H1 (cell line): Measurements from ENCODE around the gene PCDHA12. TPM values are rescaled to one million over a fixed set of nuclear protein-coding genes. Genes with fewer than 3 reads are reported as not detected.

ENCODE experiments used
- CTCF ChIA-PET: fragments of 300-600 bp; sonication (Branson Sonifier 250); formaldehyde crosslinking; loops from one replicate; lab custom pipeline; 2021; ENCODE audit not compliant: partially characterized antibody; lab: Charles Lee
- POLR2A ChIA-PET: fragments of 300-600 bp; sonication (Branson Sonifier 250); formaldehyde crosslinking; loops from one replicate; lab custom pipeline; 2021; ENCODE audit warnings: inconsistent platforms; ENCODE audit not compliant: partially characterized antibody; lab: Charles Lee
- DNase-seq, 2 experiments: peaks; one replicate each; pipeline versions ENCODE4 v3.0.0 to v3.0.0-alpha.2; 2010 to 2022; ENCODE audit warnings: low spot score in 2 of 2, low read depth in 1 of 2, mixed read lengths in 1 of 2
- FAIRE-seq: peaks from 2 replicates; lab custom pipeline; 2011; peaks lifted over from hg19 to GRCh38; lab: Jason Lieb, UNC
- H2AFZ ChIP-seq: 2 replicates; pipeline ENCODE4 v1.8.1; 2012; ENCODE audit warnings: low read length, inconsistent platforms
- H2AK5ac ChIP-seq: 2 replicates; pipeline ENCODE4 v1.6.1; 2013; ENCODE audit warnings: low read depth, low read length
- H2BK120ac ChIP-seq: replicated peaks from 2 replicates; pipeline ENCODE3; 2013; ENCODE audit warnings: low read depth, low read length, inconsistent platforms
- H2BK12ac ChIP-seq: 2 replicates; pipeline ENCODE4 v1.6.1; 2013; ENCODE audit warnings: low read depth, low read length
- H2BK15ac ChIP-seq: 2 replicates; pipeline ENCODE4 v1.6.1; 2013; ENCODE audit warnings: low read length
- H2BK20ac ChIP-seq: 2 replicates; pipeline ENCODE4 v1.6.1; 2013; ENCODE audit warnings: low read length
- H2BK5ac ChIP-seq: 2 replicates; pipeline ENCODE4 v1.6.1; 2013; ENCODE audit warnings: low read depth, low read length
- H3K14ac ChIP-seq: 2 replicates; pipeline ENCODE4 v1.6.1; 2013; ENCODE audit warnings: inconsistent platforms; ENCODE audit not compliant: insufficient read length
- H3K18ac ChIP-seq: 2 replicates; pipeline ENCODE4 v1.6.1; 2013; ENCODE audit warnings: low read length; ENCODE audit errors: extremely low read depth
- H3K23ac ChIP-seq: 2 replicates; pipeline ENCODE4 v1.6.1; 2013; ENCODE audit warnings: inconsistent platforms; ENCODE audit not compliant: insufficient read length
- H3K23me2 ChIP-seq: 2 replicates; pipeline ENCODE4 v1.6.1; 2013; ENCODE audit warnings: low read depth, low read length
- H3K27ac ChIP-seq: 2 replicates; pipeline ENCODE4 v1.6.1; 2011; ENCODE audit warnings: low read depth, low read length, inconsistent platforms
- H3K27me3 ChIP-seq, 4 experiments: replicated peaks in 1 of 4; 1 replicate in 1 of 4; 2 replicates in 3 of 4; pipeline versions ENCODE4 v1.6.1 to v1.8.1; 2011 to 2013; ENCODE audit warnings: low read length in 3 of 4, mild to moderate bottlenecking in 3 of 4, inconsistent platforms in 2 of 4, mixed read lengths in 2 of 4, moderate library complexity in 1 of 4; ENCODE audit not compliant: control insufficient read depth in 3 of 4, insufficient read depth in 3 of 4; ENCODE audit errors: extremely low read depth in 1 of 4
- H3K36me3 ChIP-seq, 4 experiments: 2 replicates each; pipeline versions ENCODE4 v1.6.1 to v1.8.1; 2011 to 2013; ENCODE audit warnings: mild to moderate bottlenecking in 4 of 4, low read length in 3 of 4, moderate library complexity in 2 of 4, control low read depth in 1 of 4, inconsistent platforms in 1 of 4; ENCODE audit not compliant: insufficient read depth in 4 of 4, control insufficient read depth in 2 of 4
- H3K4ac ChIP-seq: replicated peaks from 2 replicates; pipeline ENCODE3; 2013; ENCODE audit warnings: low read length, low read depth, mixed read lengths, inconsistent platforms; ENCODE audit not compliant: insufficient read length
- H3K4me1 ChIP-seq, 4 experiments: replicated peaks in 1 of 4; 1 replicate in 1 of 4; 2 replicates in 3 of 4; pipeline versions ENCODE4 v1.6.1 to v1.8.1; 2011 to 2013; ENCODE audit warnings: low read length in 3 of 4, inconsistent platforms in 2 of 4, mixed read lengths in 1 of 4; ENCODE audit not compliant: insufficient read depth in 4 of 4, control insufficient read depth in 3 of 4
- H3K4me2 ChIP-seq, 2 experiments: 2 replicates each; pipeline versions ENCODE4 v1.6.1 to v1.8.1; 2011 to 2013; ENCODE audit warnings: low read depth in 2 of 2, low read length in 2 of 2, control low read depth in 1 of 2, inconsistent platforms in 1 of 2, mild to moderate bottlenecking in 1 of 2; ENCODE audit not compliant: insufficient read depth in 1 of 2
- H3K4me3 ChIP-seq, 4 experiments: fragments of 200-600, 300-600 bp in 1 of 4; sonication (generic), shearing (Covaris generic), sonication (Bioruptor Twin) in 1 of 4; 2 replicates each; pipeline versions ENCODE4 v1.5.1 to v1.8.1; 2011 to 2016; ENCODE audit warnings: low read length in 4 of 4, low read depth in 3 of 4, control low read depth in 2 of 4, inconsistent platforms in 2 of 4, mild to moderate bottlenecking in 2 of 4, mixed read lengths in 1 of 4, moderate library complexity in 1 of 4; ENCODE audit not compliant: insufficient read depth in 2 of 4; ENCODE audit errors: extremely low read depth in 1 of 4
- H3K56ac ChIP-seq: replicated peaks from 2 replicates; pipeline ENCODE3; 2013; ENCODE audit warnings: low read depth, mild to moderate bottlenecking, mixed read lengths, low read length, inconsistent platforms; ENCODE audit not compliant: insufficient read length
- H3K79me1 ChIP-seq: 2 replicates; pipeline ENCODE4 v1.6.1; 2013; ENCODE audit warnings: low read depth, low read length, control low read depth
- H3K79me2 ChIP-seq, 2 experiments: 2 replicates each; pipeline versions ENCODE4 v1.6.1 to v1.8.1; 2012 to 2013; ENCODE audit warnings: low read length in 2 of 2, mild to moderate bottlenecking in 2 of 2, inconsistent platforms in 1 of 2; ENCODE audit not compliant: insufficient read depth in 2 of 2, control insufficient read depth in 1 of 2
- H3K9ac ChIP-seq, 4 experiments: replicated peaks in 1 of 4; 1 replicate in 1 of 4; 2 replicates in 3 of 4; pipeline versions ENCODE4 v1.6.1 to v1.8.1; 2011 to 2013; ENCODE audit warnings: low read depth in 3 of 4, low read length in 3 of 4, control low read depth in 2 of 4, mild to moderate bottlenecking in 2 of 4, moderate library complexity in 2 of 4, inconsistent platforms in 1 of 4; ENCODE audit errors: extremely low read depth in 1 of 4
- H3K9me3 ChIP-seq, 2 experiments: 2 replicates each; pipeline versions ENCODE4 v1.6.1 to v1.8.1; 2012 to 2013; ENCODE audit warnings: mild to moderate bottlenecking in 2 of 2, moderate library complexity in 2 of 2, control low read depth in 1 of 2, inconsistent platforms in 1 of 2, low read depth in 1 of 2, low read length in 1 of 2, mixed read lengths in 1 of 2; ENCODE audit not compliant: insufficient read depth in 2 of 2
- H4K20me1 ChIP-seq, 2 experiments: replicated peaks in 1 of 2; 2 replicates each; pipeline versions ENCODE3 to v1.8.1; 2011 to 2013; ENCODE audit warnings: inconsistent platforms in 2 of 2, low read length in 2 of 2, mild to moderate bottlenecking in 1 of 2; ENCODE audit not compliant: insufficient read depth in 2 of 2, control insufficient read depth in 1 of 2
- H4K5ac ChIP-seq: 2 replicates; pipeline ENCODE4 v1.6.1; 2013; ENCODE audit warnings: low read length, low read depth, mixed read lengths, inconsistent platforms; ENCODE audit not compliant: insufficient read length
- H4K8ac ChIP-seq: 2 replicates; pipeline ENCODE4 v1.8.0; 2013; ENCODE audit warnings: mild to moderate bottlenecking, moderate library complexity, low read length, inconsistent platforms; ENCODE audit not compliant: insufficient read depth; ENCODE audit errors: extremely low read depth
- H4K91ac ChIP-seq: replicated peaks from 2 replicates; pipeline ENCODE3; 2013; ENCODE audit warnings: low read length, mixed read lengths, inconsistent platforms; ENCODE audit not compliant: insufficient read length
- ASH2L ChIP-seq: fragments of 200-600, 300-600 bp; sonication (generic); IDR thresholded peaks from one replicate; pipeline ENCODE4 v1.7.1; 2017; ENCODE audit warnings: low read length
- CBX5 ChIP-seq: fragments of 300-800, 300-1000 bp; sonication (generic); IDR thresholded peaks from 2 replicates; pipeline ENCODE4 v1.7.1; 2016; ENCODE audit warnings: antibody characterized with exemption, low read length, low read depth
- CEBPB ChIP-seq: IDR thresholded peaks from 2 replicates; pipeline ENCODE4 v1.6.1; 2012; ENCODE audit warnings: low read depth, low read length
- CTCF ChIP-seq, 3 experiments: IDR thresholded peaks; 1 replicate in 2 of 3; 2 replicates in 1 of 3; pipeline versions ENCODE4 v1.5.1 to v1.6.1; 2011; ENCODE audit warnings: low read length in 3 of 3, mild to moderate bottlenecking in 3 of 3, inconsistent platforms in 2 of 3, low read depth in 1 of 3, moderate library complexity in 1 of 3; ENCODE audit not compliant: insufficient read depth in 1 of 3; ENCODE audit errors: control extremely low read depth in 1 of 3
- EGR1 ChIP-seq: IDR thresholded peaks from 2 replicates; pipeline ENCODE4 v1.6.1; 2011; ENCODE audit warnings: low read depth, low read length, borderline replicate concordance
- GTF2F1 ChIP-seq: IDR thresholded peaks from 2 replicates; pipeline ENCODE4 v1.6.1; 2012; ENCODE audit warnings: low read depth, low read length, improper control_type of control experiment, borderline replicate concordance
- KDM5A ChIP-seq: fragments of 200-600 bp; IDR thresholded peaks from 2 replicates; pipeline ENCODE4 v1.7.1; 2012; ENCODE audit warnings: mild to moderate bottlenecking, low read length, inconsistent platforms, mixed read lengths
- NANOG ChIP-seq: IDR thresholded peaks from 2 replicates; pipeline ENCODE4 v1.6.1; 2011; ENCODE audit warnings: low read length, low read depth, mild to moderate bottlenecking, inconsistent platforms; ENCODE audit not compliant: insufficient read depth, poor library complexity, severe bottlenecking
- NRF1 ChIP-seq: IDR thresholded peaks from 2 replicates; pipeline ENCODE4 v1.6.1; 2011; ENCODE audit warnings: mild to moderate bottlenecking, low read depth, low read length, improper control_type of control experiment
- RAD21 ChIP-seq, 2 experiments: IDR thresholded peaks in 1 of 2; conservative IDR thresholded peaks in 1 of 2; 2 replicates each; pipeline ENCODE4 v1.6.1; 2011; ENCODE audit warnings: low read depth in 2 of 2, low read length in 2 of 2, improper control_type of control experiment in 1 of 2, inconsistent platforms in 1 of 2, mild to moderate bottlenecking in 1 of 2, moderate library complexity in 1 of 2
- TCF12 ChIP-seq: IDR thresholded peaks from 2 replicates; pipeline ENCODE4 v1.6.1; 2011; ENCODE audit warnings: low read depth, mild to moderate bottlenecking, low read length
- WGBS, 2 experiments: shearing (Covaris generic) in 1 of 2; methylation state at CpG; one replicate each; pipeline versions ENCODE4 v1.1.6 to v1.1.7; 2013 to 2015; ENCODE audit warnings: low lambda C conversion rate in 2 of 2, mixed read lengths in 2 of 2, inconsistent platforms in 1 of 2, low coverage in 1 of 2, missing lambda C conversion rate in 1 of 2; ENCODE audit not compliant: insufficient replicate concordance in 2 of 2, insufficient coverage in 1 of 2, insufficient read length in 1 of 2; ENCODE audit errors: extremely low coverage in 1 of 2, missing lambda C conversion rate in 1 of 2; 5-methylcytosine and 5-hydroxymethylcytosine counted together
- polyA plus RNA-seq, 7 experiments: library from polyadenylated mRNA; depleted of rRNA in 3 of 7; stranded (reverse) in 5 of 7; unstranded in 2 of 7; fragments of >200 nt in 5 of 7; fragments of 200-250 nt in 2 of 7; gene quantifications; 1 replicate in 5 of 7; 2 replicates in 1 of 7; 4 replicates in 1 of 7; pipeline versions ENCODE4 v1.2.1 to v1.2.3, GENCODE V29; 2011 to 2013; ENCODE audit warnings: missing spikeins in 2 of 7, mixed read lengths in 2 of 7
- total RNA-seq: library from RNA; stranded (reverse); fragmentation: NEBNext Ultra II Directional; extraction: Animal tissue kit (Norgen Biotek cat#: 25700); gene quantifications from 2 replicates; pipeline ENCODE4 v1.2.1, GENCODE V29; 2021

The PCDHA12 gene
- total and polyA plus RNA-seq, 2 of the 8 experiments (the other 6 are each of a cell fraction or from before 2014, with no cell fraction given): 4.2 to 9.3 TPM

DNA sequence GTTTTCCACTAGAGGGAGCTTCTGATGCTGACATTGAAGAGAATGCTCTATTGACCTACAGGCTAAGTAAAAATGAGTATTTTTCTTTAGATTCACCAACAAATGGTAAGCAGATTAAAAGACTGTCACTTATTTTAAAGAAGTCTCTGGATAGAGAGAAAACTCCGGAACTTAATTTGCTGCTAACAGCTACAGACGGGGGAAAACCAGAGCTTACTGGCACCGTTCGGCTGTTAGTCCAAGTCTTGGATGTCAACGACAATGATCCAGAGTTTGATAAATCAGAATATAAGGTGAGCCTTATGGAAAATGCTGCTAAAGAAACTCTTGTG is 5.6 kb upstream of the PCDHA12 start:
- CTCF ChIA-PET: interaction anchor here (0.6 to 9.3 kb wide), 50 partner anchors 8 to 286 kb away, joined by 3 to 141 read pairs (median 5); partner anchors contain the start of genes PCDHA1, PCDHA10, PCDHA13 and PCDHA4
- Histone ChIP-seq H3K23me2 (no peaks in the 10 kb centered on the region), H3K9ac (no peak overlapping the region), H2BK12ac (no peak overlapping the region), H4K8ac (no peak overlapping the region), H2BK120ac (no peak overlapping the region), H4K5ac (no peak overlapping the region), H4K91ac (no peak overlapping the region), H3K79me2 (peaks cover 0 to 19% of the 10 kb centered on the region in 2 experiments; a peak in 2 of 4 replicates), H3K4me3 (peak overlapping the region; percentile 54 to 66 (median 58); a peak in 6 of 8 replicates), H2AFZ (no peak overlapping the region), H2BK20ac (no peak overlapping the region), H2BK5ac (no peak overlapping the region), H3K27me3 (no peaks in the 10 kb centered on the region), H3K23ac (no peak overlapping the region), H3K18ac (no peak overlapping the region), H2AK5ac (no peak overlapping the region), H3K27ac (no peak overlapping the region), H3K4me2 (peak overlapping the region; percentile 37 to 47; a peak in 3 of 4 replicates), H3K4me1 (no peaks in the 10 kb centered on the region; a peak in 2 of 7 replicates), H3K79me1 (no peaks in the 10 kb centered on the region), H3K4ac (no peak overlapping the region), H2BK15ac (no peak overlapping the region), H3K56ac (no peak overlapping the region), H3K14ac (no peak overlapping the region), H4K20me1 (no peaks in the 10 kb centered on the region), H3K9me3 (peaks cover 0 to 13% of the 10 kb centered on the region in 2 experiments; a peak in 1 of 4 replicates), H3K36me3 (peaks cover 0 to 15% (median 0%) of the 10 kb centered on the region in 4 experiments; a peak in 3 of 8 replicates)
- DNase-seq: no peak
- 88% methylated on average over 5 of the region's 5 CpGs; no CpG with 5 or more reads in 1 of the 2 experiments for WGBS, 2 experiments
- FAIRE-seq: no peak
- POLR2A ChIA-PET: interaction anchor here (0.6 to 2.4 kb wide), 13 partner anchors 9 to 225 kb away, joined by 3 to 14 read pairs (median 6); partner anchors contain the start of genes PCDHA10, PCDHA6, PCDHB1 and PCDHB2
- TF ChIP-seq ASH2L (no peak), RAD21 (IDR thresholded peaks at IDR 0.05 in 1 of 2, conservative IDR thresholded peaks at IDR 0.05 in 1 of 2; ENCODE audit: low read depth in 2 of 2, low read length in 2 of 2) (0 out of 4 replicates have a peak, but pooled peaks of 1 of the 2 experiments have one; percentile 38), NRF1 (no peak), CBX5 (no peak), GTF2F1 (no peak), KDM5A (no peak), TCF12 (no peak), EGR1 (no peak), CEBPB (peak; percentile 90; the same call in 1 of the 2 replicates), CTCF (IDR thresholded peaks at IDR 0.05; ENCODE audit: control extremely low read depth in 1 of 3, insufficient read depth in 1 of 3, low read depth in 1 of 3, low read length in 3 of 3) (peak in 1 of 3 experiments; percentile 78; a peak in 1 of 4 replicates), NANOG (no peak)
